ENCODE measurements around the gene BGN.

BGN gene

GRCh38 chrX:153470411-153471363 lies 24.1 kb upstream of the BGN start, which contains the start of gene HAUS7:
TSS of gene HAUS7 (minus strand) at chrX:153470576. CDS start at chrX:153470557, 19 bp downstream.
- TF ChIP-seq ZFX (IDR thresholded peaks at IDR 0.05): no peak; the same call in 1 of the 2 replicates
- TF ChIP-seq CTCF (conservative IDR thresholded peaks at IDR 0.05): peak; percentile 77
- H3K27ac ChIP-seq: peak within 1 kb of the TSS; percentile 81

- TF ChIP-seq ZFX (IDR thresholded peaks at IDR 0.05): no peak
- H3K27ac ChIP-seq: peak overlapping the region; percentile 43; the same call in 1 of the 2 replicates
Measured at GRCh38 chrX:153471663-153472280, 23.0 kb upstream of the BGN start.

- TF ChIP-seq CTCF (conservative IDR thresholded peaks at IDR 0.05) (no peak), ZFX (IDR thresholded peaks at IDR 0.05) (no peak)
- H3K27ac ChIP-seq: no peak overlapping the region
Measured at GRCh38 chrX:153473126-153473525, 21.7 kb upstream of the BGN start.

- TF ChIP-seq ZFX (IDR thresholded peaks at IDR 0.05): no peak
- no peak for TF ChIP-seq CTCF (conservative IDR thresholded peaks at IDR 0.05)
- no peak overlapping the region; the same call in 1 of the 2 replicates for H3K27ac ChIP-seq
Measured at GRCh38 chrX:153474266-153474665, 20.5 kb upstream of the BGN start.

- peak overlapping the region; percentile 47 for H3K27ac ChIP-seq
- TF ChIP-seq ZFX (IDR thresholded peaks at IDR 0.05) (no peak), CTCF (conservative IDR thresholded peaks at IDR 0.05) (no peak)
Measured at GRCh38 chrX:153474718-153475117, 20.1 kb upstream of the BGN start.

- peak overlapping the region; percentile 47 for H3K27ac ChIP-seq
- TF ChIP-seq CTCF (conservative IDR thresholded peaks at IDR 0.05) (no peak), ZFX (IDR thresholded peaks at IDR 0.05) (no peak)
Measured at GRCh38 chrX:153475271-153475670, 19.5 kb upstream of the BGN start.

GRCh38 chrX:153475751-153476281 lies 19.0 kb upstream of the BGN start:
- TF ChIP-seq CTCF (conservative IDR thresholded peaks at IDR 0.05) (no peak), ZFX (IDR thresholded peaks at IDR 0.05) (no peak)
- no peak overlapping the region for H3K27ac ChIP-seq
